HL-60 (cell line): ENCODE measurements around the gene COL24A1.

Experiments used
- CTCF ChIP-seq: IDR thresholded peaks from one replicate; pipeline ENCODE4 v1.5.1; 2011; ENCODE audit warnings: low read length, control low read depth, inconsistent platforms; ENCODE audit not compliant: insufficient read depth
- REST ChIP-seq: IDR thresholded peaks from 2 replicates; pipeline ENCODE4 v1.6.1; 2012; ENCODE audit warnings: low read depth; ENCODE audit not compliant: insufficient replicate concordance

- TF ChIP-seq CTCF (no peak), REST (no peak)
Measured at GRCh38 chr1:86184426-86184825, 27.9 kb upstream of the COL24A1 start.
